NCI-H1417 (cell line): ENCODE data around the gene SP7.
A peak's percentile ranks its signal among the peaks of the same experiment; 100 is the strongest.
"Not testable (repeated sequence)": the region's sequence is repeated elsewhere in the genome, so short reads cannot be mapped to it uniquely, and the experiment has no call there.

Experiments
- DNase-seq, 3 experiments: peaks; one replicate each; lab custom pipeline; 2025; lab: John Stamatoyannopoulos, UW

Gene SP7

DNA sequence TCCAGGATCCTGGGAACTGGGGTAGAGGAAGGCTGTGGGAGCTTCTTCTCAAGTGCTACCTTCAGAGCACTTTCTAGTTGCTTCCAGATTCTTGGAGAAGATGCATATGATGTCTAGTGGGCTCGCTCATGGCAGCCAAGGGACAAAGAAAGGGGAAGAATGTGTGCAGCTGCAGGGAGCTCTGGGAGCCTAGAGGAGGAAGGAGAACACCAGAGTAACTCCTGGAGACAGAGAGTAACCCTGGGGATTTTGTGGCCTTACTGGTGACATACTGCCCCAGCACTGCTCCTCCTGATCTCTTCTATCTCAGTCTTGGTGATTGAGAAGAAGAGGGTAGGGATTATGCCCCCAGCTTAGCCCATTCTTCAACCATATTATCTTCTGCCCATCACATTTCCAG, 10.3 kb upstream of the SP7 start:
- DNase-seq = no peak

DNA sequence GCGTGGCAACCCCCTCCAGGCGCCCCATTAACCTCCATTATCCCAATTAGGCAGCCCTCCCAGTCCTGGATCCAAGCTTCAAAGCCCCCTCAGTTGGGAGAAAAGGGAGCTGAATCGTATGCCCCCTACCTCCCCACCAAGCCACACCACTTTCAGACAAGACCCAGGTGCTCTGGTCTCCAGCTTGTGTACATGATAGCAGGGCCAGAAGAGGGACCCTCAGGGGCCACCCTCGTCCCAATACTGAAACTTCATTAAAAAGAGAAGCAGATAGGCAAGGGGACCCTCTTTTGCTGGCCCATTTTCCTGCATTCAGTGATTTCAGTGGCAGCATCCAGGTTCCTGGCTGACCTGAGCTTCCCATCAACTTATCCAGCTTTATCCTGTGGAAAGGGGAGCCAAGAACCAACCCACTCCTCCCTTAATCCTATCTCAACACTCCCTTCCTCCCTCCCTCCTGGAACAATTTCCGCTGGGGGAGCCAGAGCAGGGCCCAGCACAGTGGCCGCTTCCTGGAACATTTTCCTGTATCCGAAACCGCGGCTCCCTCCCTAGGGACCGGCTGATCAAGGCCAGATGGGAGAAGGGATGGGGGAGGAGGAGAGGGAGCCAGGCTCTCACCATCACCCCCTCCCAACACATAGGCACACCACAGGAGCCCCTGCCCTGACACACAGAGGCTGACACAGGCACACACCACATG, 9.5 kb upstream of the SP7 start:
- DNase-seq = no peak

DNA sequence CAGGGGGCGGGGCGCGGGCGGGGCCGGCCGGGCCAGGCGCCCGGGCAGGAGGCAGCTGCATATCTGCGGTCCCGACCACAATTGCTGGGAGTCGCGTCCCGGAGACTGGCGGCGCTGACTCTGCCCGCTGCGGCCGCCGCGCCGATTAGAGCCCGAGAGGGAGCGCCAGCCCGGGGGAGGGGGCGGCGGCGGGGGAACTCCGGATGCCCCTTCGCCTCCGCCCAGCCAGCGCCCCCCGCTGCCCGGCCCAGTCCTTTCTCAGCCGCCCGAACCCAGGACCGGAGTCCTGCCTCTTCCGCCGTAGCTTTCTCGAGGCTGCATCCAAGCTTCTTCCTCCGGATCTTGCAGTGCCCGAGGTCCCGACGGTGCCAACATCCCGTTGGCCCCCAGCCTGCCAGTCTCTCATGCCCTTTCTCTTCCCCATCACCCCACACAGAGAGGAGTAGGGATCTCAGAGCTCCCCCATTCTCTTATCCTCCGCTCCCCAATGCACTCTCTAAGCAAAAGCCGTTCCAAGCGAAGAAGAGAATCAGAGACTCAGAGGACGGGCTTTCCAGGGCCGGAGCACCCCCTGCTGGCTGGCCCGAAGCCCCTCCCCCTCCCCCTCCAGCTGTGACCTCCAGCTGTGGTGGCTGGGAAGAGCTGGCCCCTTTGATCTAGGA, 8.8 kb upstream of the SP7 start:
- peak; percentile 48 to 80 (median 80) for DNase-seq

DNA sequence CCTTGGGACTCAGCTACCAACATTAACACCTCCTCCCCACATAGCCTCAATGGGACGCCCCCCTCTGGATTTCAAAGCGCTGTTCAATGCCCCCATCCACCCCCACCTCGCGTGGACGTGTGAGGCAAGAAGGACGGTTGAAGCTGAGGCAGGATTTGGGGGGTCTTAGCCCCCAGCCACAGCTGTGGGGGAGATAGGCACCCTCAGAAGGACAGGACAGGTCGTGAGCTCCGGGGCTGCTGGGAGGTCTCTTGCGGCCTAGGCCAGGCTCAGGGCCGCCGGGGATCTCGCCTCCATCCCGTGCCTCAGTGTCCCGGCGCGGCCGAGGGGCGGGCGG, 8.3 kb upstream of the SP7 start:
- peak in 1 of 3 experiments; percentile 17 for DNase-seq

DNA sequence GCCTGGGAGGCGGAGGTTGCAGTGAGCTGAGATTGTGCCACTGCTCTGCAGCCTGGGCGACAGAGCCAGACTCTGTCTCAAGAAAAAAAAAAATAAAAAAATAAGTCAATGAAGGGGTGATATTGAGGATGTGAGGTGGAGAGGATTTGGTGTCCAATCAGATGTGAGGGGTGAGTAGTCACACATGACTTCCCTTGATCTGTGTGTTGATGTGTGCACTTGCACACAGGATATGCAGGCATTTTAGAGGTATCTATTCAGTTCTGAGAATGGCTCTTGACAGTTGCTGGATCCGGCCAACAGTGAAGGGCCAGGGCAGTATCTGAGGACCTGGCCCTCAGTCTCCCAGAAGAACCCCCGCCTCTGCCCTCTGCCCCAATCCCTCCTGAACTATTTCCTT, 7.8 kb upstream of the SP7 start:
- no peak for DNase-seq

DNA sequence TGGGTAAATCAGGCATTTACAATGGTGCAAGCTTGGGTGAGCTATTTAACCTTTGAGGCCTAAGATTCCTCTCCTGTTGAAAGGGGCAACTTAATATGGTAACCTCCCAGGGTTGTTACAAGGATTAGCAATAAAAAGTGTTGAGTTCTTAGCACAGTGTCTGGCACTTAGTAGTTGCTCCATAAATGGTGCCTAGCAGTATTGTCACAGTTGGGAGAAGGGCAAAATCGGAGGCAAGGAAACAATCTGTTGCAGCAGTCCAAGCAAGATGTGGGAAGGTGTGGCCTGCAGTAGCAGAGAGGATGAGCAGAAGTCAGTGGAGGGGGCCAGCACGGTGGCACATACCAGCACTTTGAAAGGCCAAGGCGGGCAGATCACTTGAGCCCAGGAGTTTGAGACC, 7.3 kb upstream of the SP7 start:
- DNase-seq = no peak

DNA sequence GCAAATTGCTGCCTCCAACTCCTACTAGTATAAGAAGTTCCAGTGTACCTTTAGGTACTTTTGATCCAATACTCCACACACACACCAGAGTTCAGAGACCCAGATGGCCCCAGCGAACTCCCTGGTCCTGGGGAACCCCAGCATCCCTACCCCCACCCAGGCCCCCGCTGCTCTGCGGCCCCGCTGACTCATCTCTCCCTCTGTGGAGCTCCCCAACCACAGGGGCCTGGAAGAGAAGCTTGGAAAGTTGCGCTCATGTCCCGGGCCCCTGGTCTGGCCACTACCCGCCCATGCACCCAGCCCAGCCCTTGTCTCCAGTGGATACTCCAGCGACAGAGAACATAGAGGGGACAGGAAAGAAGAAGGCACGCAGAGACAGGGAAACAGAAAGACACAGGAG, 4.2 kb upstream of the SP7 start:
- no peak for DNase-seq

DNA sequence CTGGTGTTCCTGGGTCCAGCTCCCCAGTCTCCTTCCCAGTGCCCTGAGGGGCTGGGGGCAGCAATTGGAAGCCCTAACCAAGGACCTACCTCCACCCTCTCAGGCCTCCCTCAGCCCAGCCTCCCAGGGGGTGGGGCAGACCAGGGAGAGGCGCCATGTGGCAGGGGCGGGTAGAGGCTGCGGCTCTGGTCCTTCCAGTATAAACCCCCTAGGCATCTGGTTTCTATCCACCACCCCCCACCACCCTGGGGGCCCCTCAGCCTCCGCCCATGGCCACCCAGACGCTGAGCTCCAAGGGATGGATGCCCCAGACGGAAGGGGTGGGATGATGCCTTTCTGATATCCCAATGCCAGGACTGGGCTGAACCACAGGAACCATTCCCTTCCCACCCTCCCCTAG, 2.8 kb upstream of the SP7 start:
- DNase-seq = no peak

DNA sequence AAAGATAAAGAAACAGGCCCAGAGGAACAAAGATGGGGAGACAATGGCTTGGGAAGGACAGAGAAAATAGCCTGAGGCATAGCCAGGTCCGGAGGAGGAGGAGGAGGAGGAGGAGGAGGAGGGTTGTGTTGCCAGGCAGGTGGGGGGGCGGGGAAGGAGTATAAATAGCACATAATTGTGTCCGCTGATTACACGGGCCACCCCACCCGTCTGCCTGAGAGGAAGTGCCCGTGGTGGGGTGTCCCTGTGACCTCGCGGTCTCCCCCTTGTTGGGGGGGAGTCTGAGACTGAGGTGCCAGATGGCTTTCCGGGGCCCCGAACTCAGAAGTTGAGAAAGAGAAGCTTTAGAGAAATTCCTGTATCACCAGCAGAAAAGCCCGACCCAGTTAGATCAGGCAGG, 1.9 kb upstream of the SP7 start:
- DNase-seq = peak in 1 of 3 experiments; percentile 27

DNA sequence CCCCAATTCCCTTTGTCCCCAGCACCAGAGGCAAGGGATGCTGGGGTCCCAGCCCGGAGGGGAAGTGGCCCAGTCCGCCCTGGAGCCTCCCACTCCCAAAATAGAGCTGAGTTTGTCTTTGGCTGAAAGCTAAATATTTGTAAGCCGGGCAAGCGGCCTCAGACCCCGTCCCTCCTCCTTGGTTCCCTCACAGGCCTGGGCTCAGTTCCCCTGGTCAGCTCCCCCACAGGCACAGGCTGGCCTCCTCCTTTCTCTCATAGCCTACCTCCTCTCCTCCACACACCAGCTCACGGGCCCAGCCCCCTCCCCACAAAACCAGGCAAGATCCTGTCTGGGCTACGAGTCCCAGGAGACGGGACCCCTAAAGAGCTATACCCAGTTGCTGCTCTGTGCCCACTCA, 1.3 kb downstream of the SP7 start:
- DNase-seq = no peak

DNA sequence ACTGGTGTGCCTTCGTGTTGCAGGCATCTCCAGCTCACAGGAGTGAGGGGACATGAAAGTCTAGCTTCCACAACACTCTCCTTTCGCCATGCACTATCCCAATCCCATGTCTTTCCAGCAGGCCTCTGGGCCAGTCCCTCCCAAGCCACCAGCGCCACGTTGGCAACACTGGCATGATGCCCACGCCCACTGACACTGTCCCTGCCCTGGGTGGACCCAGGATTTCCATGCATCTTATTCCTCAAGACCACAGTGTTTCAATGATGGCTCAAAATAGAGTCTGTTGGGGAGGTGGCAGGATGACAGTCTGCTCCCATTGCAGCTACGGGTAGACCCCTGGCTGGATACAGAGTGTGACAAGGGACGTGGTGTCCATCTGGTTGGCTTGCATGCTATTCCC, 2.3 kb downstream of the SP7 start:
- DNase-seq = no peak

DNA sequence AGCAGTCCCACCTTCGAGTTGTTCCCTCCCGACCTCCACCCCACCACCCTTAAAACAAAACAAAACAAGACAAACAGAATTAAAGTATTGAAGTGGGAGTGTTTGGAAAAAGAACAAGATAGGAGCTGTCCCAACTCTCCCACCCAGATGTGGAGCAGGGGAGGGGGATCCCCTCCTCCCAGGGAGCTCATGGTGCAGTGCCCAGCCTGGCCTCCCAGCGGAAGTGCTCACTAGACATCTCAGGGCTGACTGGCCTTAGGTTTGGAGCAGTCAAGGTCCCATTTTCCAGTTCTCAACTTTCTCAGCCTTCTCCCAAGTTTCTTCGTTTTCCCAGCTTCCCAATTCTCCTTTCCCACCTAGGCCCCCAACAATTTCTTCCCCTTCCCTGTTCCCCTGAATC, 2.9 kb downstream of the SP7 start:
- no peak for DNase-seq

DNA sequence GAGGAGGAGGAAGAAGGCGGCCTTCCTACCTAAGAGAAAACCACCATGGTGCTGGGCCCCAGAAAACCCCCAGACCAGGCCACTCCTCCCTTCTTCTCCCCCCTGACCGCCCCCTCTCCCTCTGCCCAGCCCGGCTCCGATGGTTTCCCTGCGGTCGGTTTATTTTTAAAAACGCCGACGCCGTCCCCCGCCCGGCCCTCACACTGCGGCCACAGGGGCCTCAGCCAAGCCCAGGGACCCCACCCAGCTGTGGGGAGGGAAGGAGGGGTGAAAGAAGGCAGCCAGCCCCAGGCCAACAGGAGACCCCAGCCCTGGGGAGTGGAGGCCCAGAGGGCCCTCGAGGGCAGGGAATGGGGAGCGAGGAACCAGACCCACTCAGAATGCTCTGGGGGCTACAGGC, 3.4 kb downstream of the SP7 start:
- DNase-seq = no peak

DNA sequence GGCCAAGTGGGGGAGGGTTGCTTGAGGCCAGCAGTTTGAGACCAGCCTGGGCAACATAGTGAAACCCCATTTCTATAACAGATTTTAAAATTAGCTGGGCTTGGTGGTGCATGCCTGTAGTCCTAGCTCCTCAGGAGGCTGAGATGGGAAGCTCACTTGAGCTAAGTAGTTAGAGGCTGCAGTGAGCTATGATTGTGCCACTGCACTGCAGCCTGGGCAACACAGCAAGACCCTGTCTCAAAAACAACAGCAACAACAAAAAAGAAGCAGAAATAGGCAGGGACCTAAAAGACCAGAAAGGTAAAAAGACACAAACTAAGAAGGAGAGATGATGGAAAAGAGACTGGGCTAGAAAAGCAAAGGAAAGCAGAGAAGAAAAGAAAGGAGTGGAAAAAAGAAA, 3.8 kb downstream of the SP7 start:
- DNase-seq = not testable (repeated sequence)

DNA sequence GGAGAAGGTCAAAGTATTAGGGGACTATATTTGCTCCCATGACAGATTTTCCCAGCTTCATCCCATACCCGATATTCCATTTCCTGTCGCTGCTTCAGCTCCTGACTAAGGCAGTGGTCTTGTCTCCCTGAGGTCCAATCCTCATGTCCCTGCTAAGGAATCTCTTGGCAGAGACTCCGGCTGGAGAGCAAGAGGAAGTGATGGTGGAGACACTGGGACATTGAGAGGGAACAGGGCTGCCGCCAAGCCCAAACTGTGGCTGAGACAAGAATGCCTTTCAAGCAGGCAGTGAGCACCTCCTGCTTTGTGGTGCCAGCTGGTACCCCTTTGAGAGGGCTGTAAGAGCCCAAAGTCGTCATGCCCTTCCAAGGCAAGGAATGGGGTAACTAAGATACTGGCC, 5.5 kb downstream of the SP7 start:
- DNase-seq = no peak

DNA sequence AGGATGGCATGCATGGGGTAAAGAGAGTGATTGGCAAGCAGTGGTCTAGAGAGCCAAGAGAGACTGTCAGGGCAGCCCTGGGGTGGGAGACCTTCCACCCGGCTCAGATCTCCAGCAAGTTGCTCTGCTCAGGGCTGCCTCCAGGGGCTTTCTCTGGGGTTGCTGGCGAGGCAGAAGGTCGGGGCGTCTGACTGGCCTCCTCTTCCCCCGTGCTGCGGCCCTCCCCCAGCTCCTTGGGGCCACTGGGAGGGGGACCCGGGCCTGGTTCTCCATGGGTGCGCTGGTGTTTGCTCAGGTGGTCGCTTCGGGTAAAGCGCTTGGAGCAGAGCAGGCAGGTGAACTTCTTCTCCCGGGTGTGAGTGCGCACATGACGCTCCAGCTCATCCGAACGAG, 8.1 kb downstream of the SP7 start:
- peak in 1 of 3 experiments; percentile 28 for DNase-seq

DNA sequence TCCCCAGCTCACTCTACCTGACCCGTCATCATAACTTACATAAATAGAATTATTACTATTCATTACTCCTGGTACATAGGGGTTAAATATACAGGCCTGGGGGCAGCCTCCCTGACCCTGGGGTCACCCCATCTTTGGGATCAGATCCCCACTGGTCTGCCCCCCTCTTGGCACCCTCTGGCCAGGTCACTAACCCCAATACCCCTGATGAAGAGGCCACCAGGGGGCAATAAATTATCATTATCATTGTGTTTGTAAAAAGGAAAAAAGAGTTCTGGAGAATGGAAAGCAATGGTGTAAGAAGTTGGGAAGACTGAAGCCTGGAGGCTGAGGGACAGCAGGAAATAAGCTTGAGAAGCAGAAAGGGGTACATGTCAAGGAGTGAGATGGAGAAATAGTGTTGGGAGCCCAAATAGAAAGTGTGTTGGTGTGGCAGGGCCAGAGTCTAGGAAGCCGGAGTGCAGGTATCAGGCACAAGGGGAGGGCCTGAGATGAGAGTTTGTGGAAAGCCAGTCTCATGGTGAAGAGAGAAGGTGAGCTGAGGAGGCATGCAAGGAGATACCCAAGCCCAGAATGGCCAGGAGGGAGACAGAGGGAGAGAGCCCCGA, 8.6 kb downstream of the SP7 start:
- DNase-seq = no peak

DNA sequence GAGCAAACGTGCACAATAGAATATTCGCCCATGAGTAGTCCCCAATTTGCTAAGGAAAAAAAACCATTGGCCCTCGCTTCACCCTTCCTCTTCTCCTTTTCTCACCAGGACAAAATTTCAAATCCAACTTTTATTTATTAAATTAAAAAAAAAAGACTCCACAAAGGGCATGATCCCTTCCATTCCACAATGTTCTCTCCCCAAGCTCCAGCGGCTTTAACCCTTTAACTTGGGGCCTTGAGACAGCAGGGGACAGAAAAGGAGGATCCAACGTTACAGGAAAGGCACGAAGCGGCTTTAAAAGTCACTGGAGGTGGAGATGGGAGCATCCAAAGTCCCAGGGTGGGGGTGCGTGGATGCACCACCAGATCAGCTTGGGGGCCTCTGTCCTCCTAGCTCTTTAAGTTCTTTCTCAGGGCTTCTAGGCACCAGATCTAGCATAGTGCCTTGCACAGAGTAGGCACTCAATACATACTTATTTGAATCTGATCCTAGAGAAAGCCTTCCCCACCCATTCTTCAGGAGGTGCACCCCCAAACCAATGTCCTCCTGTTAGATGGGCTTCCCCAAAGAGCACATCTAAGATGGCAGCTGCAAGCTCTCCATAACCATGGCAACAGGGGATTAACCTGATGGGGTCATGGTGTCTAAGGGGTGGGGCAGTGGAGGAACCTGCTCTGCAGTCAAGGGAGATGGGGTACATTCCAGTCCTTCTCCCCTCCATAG, 9.5 kb downstream of the SP7 start:
- DNase-seq = peak in 1 of 3 experiments; percentile 5

DNA sequence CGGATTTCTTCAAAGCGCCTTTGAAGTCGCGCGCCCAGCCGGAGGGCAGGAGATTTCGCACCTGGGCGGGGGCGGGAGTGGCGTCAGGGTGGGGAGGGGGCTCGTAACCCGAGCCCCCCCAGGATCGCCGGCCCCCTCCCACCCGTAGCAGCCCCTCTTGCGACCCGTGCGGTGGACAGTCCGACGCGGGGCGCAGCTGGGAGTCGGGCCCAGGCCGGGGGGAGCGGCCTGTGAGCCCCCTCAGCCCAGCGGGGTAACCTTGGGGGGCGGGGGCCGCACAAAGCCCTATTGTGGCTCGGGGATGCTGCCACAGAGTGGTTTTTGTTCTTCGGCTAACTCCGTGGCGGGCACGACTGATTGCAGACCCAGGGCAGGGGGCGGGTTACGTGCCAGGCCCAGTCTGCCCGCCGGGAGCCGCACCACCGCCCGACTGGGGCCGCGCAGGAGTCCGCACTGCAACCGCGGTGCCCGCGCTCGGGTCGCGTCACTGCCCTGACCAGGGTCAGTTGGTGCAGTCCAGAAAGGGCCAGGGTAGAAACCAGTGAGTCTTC, 10.6 kb downstream of the SP7 start:
- peak in 2 of 3 experiments; percentile 72 to 75 for DNase-seq

DNA sequence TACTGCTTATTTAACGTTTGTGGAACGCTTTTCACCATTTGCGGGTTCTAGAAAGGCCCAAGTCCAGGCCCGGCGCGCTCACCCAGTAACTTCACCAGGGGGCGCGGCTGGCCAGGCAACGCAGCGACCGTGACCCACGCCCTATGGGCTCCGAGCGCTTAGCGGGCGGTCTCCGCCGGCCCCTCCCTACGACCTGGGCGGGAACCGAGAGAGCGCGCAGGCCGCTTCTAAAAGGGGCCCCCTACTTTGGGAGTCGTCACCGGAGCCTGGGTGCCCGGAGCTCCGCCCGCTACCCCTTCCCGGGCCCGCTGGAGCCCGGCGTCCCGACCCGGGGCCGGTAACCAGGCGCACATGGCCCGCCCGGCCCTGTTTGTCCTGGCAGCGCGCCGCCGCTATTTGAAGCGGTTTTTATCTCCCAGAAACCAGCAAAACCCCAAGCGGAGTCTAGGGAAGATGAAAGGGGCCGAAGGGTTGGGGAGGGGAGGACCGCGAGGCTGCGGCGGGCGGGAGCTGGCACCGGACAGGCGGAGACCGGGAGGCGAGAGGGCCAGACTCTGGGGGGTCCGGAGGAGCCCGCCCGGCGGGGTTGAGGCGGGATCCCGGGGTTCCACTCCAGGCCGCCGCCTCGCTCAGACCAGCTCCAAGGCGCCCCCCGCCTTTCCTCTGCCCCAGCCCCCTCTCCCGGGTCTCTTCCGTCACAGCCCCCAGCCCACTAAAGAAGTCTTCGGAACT, 11.2 kb downstream of the SP7 start:
- DNase-seq = peak; percentile 89 to 96 (median 93)

DNA sequence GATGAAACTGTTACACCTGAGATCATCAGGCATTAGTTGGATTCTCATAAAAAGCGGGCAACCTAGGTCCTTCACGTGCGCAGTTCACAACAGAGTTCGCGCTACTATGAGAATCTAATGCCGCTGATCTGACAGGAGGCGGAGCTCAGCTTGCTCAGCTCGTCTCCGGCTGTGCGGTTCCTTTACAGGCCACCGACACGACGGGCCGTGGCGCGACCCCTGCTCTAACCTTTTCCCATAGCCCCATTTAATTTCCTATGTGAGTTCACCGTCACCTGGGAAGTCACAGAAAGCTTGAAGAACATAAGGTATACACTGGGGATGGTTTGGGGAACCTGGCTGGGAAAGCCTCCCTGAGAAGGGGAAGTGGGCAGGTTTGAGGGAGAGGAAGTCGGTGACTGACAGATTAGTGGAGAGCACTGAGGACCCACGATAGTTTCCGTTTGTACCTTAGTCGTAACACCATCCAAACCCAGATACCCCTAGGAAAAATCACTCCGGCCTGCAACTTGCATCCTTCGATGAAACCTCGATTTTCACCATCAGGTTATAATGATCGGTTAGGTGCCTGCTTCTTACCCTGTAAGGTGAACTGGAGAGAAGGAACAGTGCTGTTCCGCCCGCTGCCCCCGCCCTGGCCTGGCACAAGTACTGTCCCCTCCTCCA, 11.9 kb downstream of the SP7 start:
- DNase-seq = peak in 2 of 3 experiments; percentile 64 to 74
